GM18951 (cell line): Measurements from ENCODE around the gene TAOK3.

Source experiments
- POLR2A ChIP-seq: IDR thresholded peaks from 4 replicates; pipeline ENCODE4 v1.6.1; 2011; ENCODE audit warnings: mild to moderate bottlenecking; ENCODE audit not compliant: insufficient read length, insufficient read depth; ENCODE audit errors: extremely low read depth
- in situ Hi-C: fragments of 300-500 bp; cut with MboI; formaldehyde crosslinking; loops from one replicate; pipeline ENCODE4 v1.12.0; 2022; ENCODE audit warnings: low sequenced_read_pairs, mixed read lengths, inconsistent platforms; ENCODE audit not compliant: unreplicated experiment

Gene TAOK3

GRCh38 chr12:118140825-118141224 is 231.9 kb downstream of the TAOK3 start:
- TF ChIP-seq POLR2A = no peak
- in situ Hi-C loops = no loop called here

- in situ Hi-C loops = no loop called here
These were observed 235.5 kb downstream of the TAOK3 start for GRCh38 chr12:118137148-118137678.

DNA sequence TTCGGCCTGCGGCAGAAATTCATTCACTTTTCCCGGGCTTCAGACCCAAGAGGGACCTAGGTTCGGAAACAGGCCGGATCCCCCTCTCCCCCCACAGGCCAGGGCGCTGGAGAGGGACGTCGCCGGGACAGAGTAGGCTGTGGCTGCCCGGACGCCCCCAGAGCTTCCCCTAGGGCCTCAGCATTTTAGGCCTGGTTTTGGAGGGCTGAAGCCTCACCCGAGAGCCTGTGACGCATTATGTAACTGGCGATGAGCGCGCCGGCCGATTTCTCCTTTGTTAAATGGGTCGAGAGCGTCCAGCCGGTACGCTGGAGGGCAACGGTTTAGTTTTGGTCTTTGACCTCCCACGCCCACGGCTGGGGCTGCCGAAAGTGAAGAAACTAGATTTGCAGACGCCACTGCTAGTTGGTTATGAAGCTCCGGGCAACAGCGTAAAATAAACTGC is 236.1 kb downstream of the TAOK3 start:
- no peak for TF ChIP-seq POLR2A
- in situ Hi-C loops = no loop called here

More at GRCh38 chr12:118137148-118137678, 235.5 kb downstream of the TAOK3 start:
- no peak for TF ChIP-seq POLR2A

GRCh38 chr12:118135788-118136558 is 236.7 kb downstream of the TAOK3 start, which contains the start of gene PEBP1:
TSS of gene PEBP1 (plus strand) at chr12:118136124. CDS start at chr12:118136210, 86 bp downstream.
- peak; percentile 91 for TF ChIP-seq POLR2A
- in situ Hi-C loops = no loop called here

DNA sequence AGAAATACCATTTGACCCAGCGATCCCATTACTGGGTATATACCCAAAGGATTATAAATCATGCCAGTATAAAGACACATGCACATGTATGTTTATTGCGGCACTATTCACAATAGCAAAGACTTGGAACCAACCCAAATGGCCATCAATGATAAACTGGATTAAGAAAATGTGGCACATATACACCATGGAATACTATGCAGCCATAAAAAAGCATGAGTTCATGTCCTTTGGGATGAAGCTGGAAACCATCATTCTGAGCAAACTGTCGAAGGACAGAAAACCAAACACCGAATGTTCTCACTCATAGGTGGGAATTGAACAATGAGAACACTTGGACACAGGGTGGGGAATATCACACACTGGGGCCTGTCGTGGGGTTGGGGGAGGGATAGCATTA is 243.3 kb downstream of the TAOK3 start:
- in situ Hi-C loops = loop anchor here (10.0 kb wide), 1 partner anchor 55 kb away; no protein-coding TSS in a partner anchor

DNA sequence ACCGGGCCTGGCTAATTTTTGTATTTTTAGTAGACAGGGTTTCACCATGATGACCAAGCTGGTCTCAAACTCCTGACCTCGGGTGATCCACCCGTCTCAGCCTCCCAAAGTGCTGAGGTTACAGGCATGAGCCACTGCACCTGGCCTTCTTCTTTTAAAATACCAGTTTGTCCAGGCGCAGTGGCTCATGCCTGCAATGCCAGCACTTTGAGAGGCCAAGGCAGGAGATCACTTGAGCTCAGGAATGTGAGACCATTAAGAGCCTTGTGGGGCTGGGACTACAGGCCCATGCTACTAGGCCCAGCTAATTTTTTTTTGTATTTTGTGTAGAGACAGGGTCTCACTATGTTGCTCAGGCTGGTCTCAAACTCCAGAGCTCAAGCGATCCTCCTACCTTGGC is 244.8 kb downstream of the TAOK3 start:
- in situ Hi-C loops = loop anchor here (10.0 kb wide), 1 partner anchor 57 kb away; no protein-coding TSS in a partner anchor
- no peak for TF ChIP-seq POLR2A

GRCh38 chr12:118126119-118126757 is 246.5 kb downstream of the TAOK3 start:
- no peak for TF ChIP-seq POLR2A
- in situ Hi-C loops = loop anchor here (10.0 kb wide), 1 partner anchor 59 kb away; no protein-coding TSS in a partner anchor

DNA sequence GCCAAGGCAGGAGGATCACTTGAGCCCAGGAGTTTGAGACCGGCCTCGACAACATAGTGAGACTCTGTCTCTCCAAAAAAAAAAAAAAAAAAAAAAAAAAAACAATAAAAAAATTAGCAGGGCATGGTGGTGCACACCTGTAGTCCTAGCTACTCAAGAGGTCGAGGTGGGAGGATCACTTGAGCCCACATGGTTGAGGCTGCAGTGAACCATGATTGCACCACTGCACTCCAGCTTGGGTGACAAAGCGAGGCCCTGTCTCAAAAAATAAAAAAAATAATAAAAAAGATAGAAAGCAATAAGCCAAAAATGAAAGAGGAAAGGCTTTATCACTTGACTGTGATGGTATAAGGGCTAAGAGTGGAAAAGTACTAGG is 247.0 kb downstream of the TAOK3 start:
- in situ Hi-C loops = loop anchor here (10.0 kb wide), 1 partner anchor 59 kb away; no protein-coding TSS in a partner anchor

DNA sequence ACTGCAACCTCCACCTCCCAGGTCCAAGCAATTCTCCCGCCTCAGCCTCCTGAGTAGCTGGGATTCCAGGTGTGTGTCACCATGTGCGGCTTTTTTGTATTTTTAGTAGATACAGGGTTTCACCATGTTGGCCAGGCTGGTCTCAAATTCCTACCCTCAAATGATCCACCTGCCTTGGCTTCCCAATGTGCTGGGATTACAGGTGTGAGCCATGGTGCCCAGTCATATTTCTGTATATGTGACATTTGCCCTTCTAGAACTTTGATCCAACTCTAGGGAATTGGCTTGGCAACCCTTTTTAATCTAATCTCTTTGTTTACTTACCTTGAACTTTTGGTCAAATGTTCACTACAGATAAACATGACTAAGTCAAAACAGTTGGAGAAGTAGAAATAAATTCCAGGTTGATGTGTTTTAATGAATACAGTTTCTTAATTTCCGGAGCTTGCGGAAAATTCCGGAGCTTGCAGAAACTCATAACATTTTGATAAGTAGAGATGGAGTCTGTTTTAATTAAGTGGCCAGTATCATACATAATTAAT is 248.3 kb downstream of the TAOK3 start:
- in situ Hi-C loops = loop anchor here (10.0 kb wide), 1 partner anchor 60 kb away; no protein-coding TSS in a partner anchor
- no peak for TF ChIP-seq POLR2A

More for the DNA sequence above, 247.0 kb downstream of the TAOK3 start:
- no peak for TF ChIP-seq POLR2A

- no peak for TF ChIP-seq POLR2A
- in situ Hi-C loops = loop anchor here (10.0 kb wide), 1 partner anchor 63 kb away; no protein-coding TSS in a partner anchor
These were observed 250.4 kb downstream of the TAOK3 start for GRCh38 chr12:118122264-118122663.

DNA sequence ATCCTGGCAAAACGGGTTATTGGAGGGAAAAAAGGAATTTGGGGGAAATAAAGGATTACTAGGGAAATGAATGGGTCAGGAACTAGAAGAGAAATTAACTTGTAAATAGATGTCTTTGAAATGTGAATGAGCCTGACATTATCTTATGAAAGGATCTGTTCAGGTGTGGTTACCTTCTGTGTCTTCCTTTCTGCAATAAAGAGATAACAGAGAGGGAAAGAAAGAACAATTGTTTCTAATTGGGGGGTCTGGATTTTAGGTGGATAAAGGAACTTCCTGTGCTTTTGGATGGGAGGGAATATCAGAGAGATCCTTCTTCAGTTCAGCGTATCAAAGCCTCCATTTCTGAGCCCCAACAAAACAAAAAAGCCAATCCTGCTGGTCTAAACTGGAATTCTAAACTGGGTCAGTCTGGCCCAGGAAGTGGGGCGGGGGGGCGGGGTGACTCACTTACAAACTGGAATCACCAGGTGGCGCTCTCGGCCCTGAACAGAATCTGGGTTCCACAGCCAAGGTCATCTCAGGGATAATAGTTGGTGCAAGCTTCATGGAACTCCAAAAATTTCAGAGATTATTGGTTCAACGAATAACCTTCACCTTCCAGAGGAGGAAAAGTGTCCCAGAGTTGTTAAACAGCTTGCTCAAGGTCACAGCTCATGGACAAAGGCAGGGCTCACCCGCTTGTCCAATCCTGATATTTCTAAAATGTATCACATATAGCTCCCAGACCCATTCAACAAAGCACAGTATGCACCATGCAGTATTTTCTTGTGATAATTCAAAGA is 251.9 kb downstream of the TAOK3 start:
- TF ChIP-seq POLR2A = no peak
- in situ Hi-C loops = loop anchor here (10.0 kb wide), 1 partner anchor 64 kb away; no protein-coding TSS in a partner anchor

- in situ Hi-C loops = no loop called here
- TF ChIP-seq POLR2A = no peak
These were observed 253.2 kb downstream of the TAOK3 start for GRCh38 chr12:118119449-118119879.
